SK-N-SH (cell line): Measurements from ENCODE around the gene CDH4.

ENCODE experiments used
- CHD2 ChIP-seq: fragments of 150-350 bp; IDR thresholded peaks from 2 replicates; pipeline ENCODE4 v1.6.1; 2018; ENCODE audit warnings: low read length; ENCODE audit not compliant: partially characterized antibody
- EZH2phosphoT487 ChIP-seq: fragments of 200-600 bp; sonication (generic); IDR thresholded peaks from 2 replicates; pipeline ENCODE4 v1.6.1; 2017; ENCODE audit warnings: low read depth, mixed run types, mild to moderate bottlenecking, antibody characterized with exemption, moderate library complexity, borderline replicate concordance
- FOXM1 ChIP-seq: IDR thresholded peaks from 2 replicates; pipeline ENCODE4 v1.4.0; 2012; ENCODE audit warnings: low read depth, mild to moderate bottlenecking
- POLR2AphosphoS5 ChIP-seq: IDR thresholded peaks from 2 replicates; pipeline ENCODE4 v1.6.1; 2012; ENCODE audit warnings: low read depth, low read length
- RFX5 ChIP-seq: IDR thresholded peaks from 2 replicates; pipeline ENCODE4 v1.6.1; 2012; ENCODE audit warnings: mild to moderate bottlenecking, improper control_type of control experiment, low read length
- SMC3 ChIP-seq: IDR thresholded peaks from 2 replicates; pipeline ENCODE4 v1.6.1; 2012; ENCODE audit warnings: low read depth, low read length, improper control_type of control experiment
- TAF1 ChIP-seq: IDR thresholded peaks from 2 replicates; pipeline ENCODE4 v1.6.1; 2012; ENCODE audit warnings: low read depth, mild to moderate bottlenecking, low read length, moderate library complexity, borderline replicate concordance
- TEAD4 ChIP-seq: IDR thresholded peaks from 2 replicates; pipeline ENCODE4 v1.4.0; 2012; ENCODE audit warnings: mild to moderate bottlenecking, borderline replicate concordance; ENCODE audit not compliant: insufficient read depth
- USF1 ChIP-seq: IDR thresholded peaks from 2 replicates; pipeline ENCODE4 v1.4.0; 2012; ENCODE audit warnings: low read depth, borderline replicate concordance
- TF ChIP-seq, protein P1 (sequence below): fragments of 200-600 bp; sonication (generic); IDR thresholded peaks from 2 replicates; pipeline ENCODE4 v1.6.1; 2017; ENCODE audit warnings: antibody characterized with exemption, mild to moderate bottlenecking, moderate library complexity
- TF ChIP-seq, protein P2 (sequence below): IDR thresholded peaks from 2 replicates; pipeline ENCODE4 v1.4.0; 2012; ENCODE audit warnings: low read depth
- TF ChIP-seq, protein P3 (sequence below): fragments of 150-350 bp; IDR thresholded peaks from 2 replicates; pipeline ENCODE4 v1.6.1; 2017; ENCODE audit warnings: antibody characterized with exemption, low read length, low read depth, borderline replicate concordance
- TF ChIP-seq, protein P4 (sequence below): IDR thresholded peaks from 2 replicates; pipeline ENCODE4 v1.6.1; 2012; ENCODE audit warnings: mild to moderate bottlenecking, low read depth, low read length, moderate library complexity

DNA sequence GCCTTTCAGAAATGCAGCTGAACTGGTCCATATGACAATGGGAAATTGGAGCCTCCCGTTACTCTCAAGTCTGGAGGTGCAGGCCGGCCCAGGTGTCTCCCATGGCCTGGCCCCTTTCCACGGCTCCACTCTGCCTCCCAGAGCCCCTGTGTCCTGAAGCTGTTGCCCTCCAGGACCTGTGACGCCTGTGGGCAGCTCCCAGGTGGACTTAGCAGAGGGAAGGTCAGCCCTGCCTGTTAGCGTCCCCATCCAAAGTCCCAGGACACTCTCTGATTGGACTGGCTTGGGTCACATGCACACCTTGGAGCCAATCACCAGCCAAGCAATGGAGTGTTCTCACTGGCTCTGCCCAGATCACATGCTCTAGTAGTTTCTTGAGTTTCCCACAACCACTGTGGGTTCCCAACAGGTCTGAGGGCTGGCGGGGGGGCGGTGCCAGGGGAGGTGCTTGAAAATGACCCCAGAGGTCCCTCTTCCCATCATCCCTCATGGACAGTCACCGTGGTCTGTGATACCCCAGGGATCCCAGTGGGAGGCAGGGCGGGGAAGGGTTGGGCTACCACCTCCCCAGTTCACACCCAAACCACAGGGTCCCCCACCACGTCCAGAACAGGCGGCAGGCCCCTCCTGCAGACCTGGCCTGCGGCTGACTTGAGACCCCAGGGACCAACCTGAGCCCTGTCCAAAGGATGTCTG lies 678.1 kb downstream of the CDH4 start:
- no peak for TF ChIP-seq EZH2phosphoT487
- TF ChIP-seq, protein P1, sequence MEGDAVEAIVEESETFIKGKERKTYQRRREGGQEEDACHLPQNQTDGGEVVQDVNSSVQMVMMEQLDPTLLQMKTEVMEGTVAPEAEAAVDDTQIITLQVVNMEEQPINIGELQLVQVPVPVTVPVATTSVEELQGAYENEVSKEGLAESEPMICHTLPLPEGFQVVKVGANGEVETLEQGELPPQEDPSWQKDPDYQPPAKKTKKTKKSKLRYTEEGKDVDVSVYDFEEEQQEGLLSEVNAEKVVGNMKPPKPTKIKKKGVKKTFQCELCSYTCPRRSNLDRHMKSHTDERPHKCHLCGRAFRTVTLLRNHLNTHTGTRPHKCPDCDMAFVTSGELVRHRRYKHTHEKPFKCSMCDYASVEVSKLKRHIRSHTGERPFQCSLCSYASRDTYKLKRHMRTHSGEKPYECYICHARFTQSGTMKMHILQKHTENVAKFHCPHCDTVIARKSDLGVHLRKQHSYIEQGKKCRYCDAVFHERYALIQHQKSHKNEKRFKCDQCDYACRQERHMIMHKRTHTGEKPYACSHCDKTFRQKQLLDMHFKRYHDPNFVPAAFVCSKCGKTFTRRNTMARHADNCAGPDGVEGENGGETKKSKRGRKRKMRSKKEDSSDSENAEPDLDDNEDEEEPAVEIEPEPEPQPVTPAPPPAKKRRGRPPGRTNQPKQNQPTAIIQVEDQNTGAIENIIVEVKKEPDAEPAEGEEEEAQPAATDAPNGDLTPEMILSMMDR, result no peak
- TF ChIP-seq TEAD4, result no peak
- no peak for TF ChIP-seq POLR2AphosphoS5
- no peak for TF ChIP-seq USF1
- TF ChIP-seq FOXM1, result no peak
- TF ChIP-seq, protein P2, sequence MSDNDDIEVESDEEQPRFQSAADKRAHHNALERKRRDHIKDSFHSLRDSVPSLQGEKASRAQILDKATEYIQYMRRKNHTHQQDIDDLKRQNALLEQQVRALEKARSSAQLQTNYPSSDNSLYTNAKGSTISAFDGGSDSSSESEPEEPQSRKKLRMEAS, result no peak
- TF ChIP-seq TAF1, result no peak
- no peak for TF ChIP-seq RFX5
- TF ChIP-seq SMC3, result no peak
- TF ChIP-seq, protein P3, sequence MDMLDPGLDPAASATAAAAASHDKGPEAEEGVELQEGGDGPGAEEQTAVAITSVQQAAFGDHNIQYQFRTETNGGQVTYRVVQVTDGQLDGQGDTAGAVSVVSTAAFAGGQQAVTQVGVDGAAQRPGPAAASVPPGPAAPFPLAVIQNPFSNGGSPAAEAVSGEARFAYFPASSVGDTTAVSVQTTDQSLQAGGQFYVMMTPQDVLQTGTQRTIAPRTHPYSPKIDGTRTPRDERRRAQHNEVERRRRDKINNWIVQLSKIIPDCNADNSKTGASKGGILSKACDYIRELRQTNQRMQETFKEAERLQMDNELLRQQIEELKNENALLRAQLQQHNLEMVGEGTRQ, result no peak
- TF ChIP-seq, protein P4, sequence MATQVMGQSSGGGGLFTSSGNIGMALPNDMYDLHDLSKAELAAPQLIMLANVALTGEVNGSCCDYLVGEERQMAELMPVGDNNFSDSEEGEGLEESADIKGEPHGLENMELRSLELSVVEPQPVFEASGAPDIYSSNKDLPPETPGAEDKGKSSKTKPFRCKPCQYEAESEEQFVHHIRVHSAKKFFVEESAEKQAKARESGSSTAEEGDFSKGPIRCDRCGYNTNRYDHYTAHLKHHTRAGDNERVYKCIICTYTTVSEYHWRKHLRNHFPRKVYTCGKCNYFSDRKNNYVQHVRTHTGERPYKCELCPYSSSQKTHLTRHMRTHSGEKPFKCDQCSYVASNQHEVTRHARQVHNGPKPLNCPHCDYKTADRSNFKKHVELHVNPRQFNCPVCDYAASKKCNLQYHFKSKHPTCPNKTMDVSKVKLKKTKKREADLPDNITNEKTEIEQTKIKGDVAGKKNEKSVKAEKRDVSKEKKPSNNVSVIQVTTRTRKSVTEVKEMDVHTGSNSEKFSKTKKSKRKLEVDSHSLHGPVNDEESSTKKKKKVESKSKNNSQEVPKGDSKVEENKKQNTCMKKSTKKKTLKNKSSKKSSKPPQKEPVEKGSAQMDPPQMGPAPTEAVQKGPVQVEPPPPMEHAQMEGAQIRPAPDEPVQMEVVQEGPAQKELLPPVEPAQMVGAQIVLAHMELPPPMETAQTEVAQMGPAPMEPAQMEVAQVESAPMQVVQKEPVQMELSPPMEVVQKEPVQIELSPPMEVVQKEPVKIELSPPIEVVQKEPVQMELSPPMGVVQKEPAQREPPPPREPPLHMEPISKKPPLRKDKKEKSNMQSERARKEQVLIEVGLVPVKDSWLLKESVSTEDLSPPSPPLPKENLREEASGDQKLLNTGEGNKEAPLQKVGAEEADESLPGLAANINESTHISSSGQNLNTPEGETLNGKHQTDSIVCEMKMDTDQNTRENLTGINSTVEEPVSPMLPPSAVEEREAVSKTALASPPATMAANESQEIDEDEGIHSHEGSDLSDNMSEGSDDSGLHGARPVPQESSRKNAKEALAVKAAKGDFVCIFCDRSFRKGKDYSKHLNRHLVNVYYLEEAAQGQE, result no peak
- no peak for TF ChIP-seq CHD2
